SK-N-SH treated with all-trans-retinoic acid at 6 μM for 48 hours (cell line): ENCODE data around the gene C8B.

Experiments
- ARNTL ChIP-seq: fragments of 450-650 bp; formaldehyde crosslinking; IDR thresholded peaks from 2 replicates; pipeline ENCODE4 v1.5.0; 2020; ENCODE audit warnings: low read depth, mild to moderate bottlenecking, moderate library complexity, borderline replicate concordance
- CSDC2 ChIP-seq: fragments of 250-450 bp; sonication (Bioruptor Pico); IDR thresholded peaks from 2 replicates; pipeline ENCODE4 v1.5.0; 2020; ENCODE audit warnings: mild to moderate bottlenecking, moderate library complexity
- ESRRG ChIP-seq: fragments of 250-450 bp; sonication (Bioruptor Pico); IDR thresholded peaks from 2 replicates; pipeline ENCODE4 v1.6.1; 2021; ENCODE audit warnings: mild to moderate bottlenecking
- GLIS3 ChIP-seq: fragments of 250-450 bp; sonication (Bioruptor Pico); IDR thresholded peaks from 2 replicates; pipeline ENCODE4 v1.5.0; 2020; ENCODE audit warnings: mild to moderate bottlenecking, moderate library complexity
- OSR1 ChIP-seq: fragments of 250-450 bp; sonication (Bioruptor Pico); IDR thresholded peaks from 2 replicates; pipeline ENCODE4 v1.8.0; 2022; ENCODE audit warnings: moderate library complexity, mild to moderate bottlenecking, inconsistent platforms
- SNAI2 ChIP-seq: fragments of 250-450 bp; sonication (Bioruptor Pico); IDR thresholded peaks from 2 replicates; pipeline ENCODE4 v1.5.0; 2020; ENCODE audit warnings: mild to moderate bottlenecking, moderate library complexity
- ZNF70 ChIP-seq: fragments of 450-650 bp; formaldehyde crosslinking; IDR thresholded peaks from 2 replicates; pipeline ENCODE4 v1.5.0; 2020; ENCODE audit warnings: mild to moderate bottlenecking, moderate library complexity
- TF ChIP-seq, protein P1 (sequence below): fragments of 250-450 bp; sonication (Bioruptor Pico); IDR thresholded peaks from 2 replicates; pipeline ENCODE4 v1.5.1; 2021; ENCODE audit warnings: mild to moderate bottlenecking, moderate library complexity

DNA sequence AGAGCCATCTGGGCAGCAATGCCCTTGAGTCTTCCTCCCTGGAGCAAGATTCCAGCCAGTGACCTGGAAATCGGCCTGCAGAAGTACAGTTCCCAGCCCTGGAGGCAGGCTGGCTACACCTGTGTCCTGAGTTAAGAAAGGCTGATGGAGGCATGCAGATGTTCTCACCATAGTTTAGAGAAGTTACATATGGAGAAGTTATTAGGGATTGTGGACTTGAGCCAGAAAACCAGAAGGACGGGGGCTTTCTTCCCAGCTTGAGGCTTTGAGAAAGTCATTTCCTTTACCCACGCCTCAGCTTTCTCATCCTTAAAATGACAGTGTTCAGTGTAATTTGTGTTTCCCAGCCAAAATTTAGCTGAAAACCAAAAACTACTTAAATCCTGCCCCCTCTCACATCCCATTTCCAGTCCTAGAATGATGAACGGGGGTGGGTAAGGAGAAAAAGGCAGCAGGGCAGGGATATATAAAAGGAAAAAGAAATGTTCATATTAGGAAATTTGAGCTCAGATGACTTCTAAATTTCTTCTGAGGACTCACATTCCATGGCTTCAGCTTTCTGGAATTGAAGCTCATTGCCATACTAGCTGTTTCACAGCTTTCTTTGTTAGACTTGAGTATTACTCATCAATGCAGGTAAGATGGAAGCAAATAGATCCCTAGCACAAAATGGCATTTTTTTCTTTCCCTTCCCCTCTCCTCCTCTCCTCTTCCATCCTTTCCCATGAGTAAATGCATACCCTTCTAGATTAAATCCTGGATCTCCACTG, 14.4 kb upstream of the C8B start:
- TF ChIP-seq GLIS3 (CRISPR knock-in tag) = no peak
- TF ChIP-seq OSR1 (CRISPR knock-in tag) = no peak
- TF ChIP-seq, protein P1, sequence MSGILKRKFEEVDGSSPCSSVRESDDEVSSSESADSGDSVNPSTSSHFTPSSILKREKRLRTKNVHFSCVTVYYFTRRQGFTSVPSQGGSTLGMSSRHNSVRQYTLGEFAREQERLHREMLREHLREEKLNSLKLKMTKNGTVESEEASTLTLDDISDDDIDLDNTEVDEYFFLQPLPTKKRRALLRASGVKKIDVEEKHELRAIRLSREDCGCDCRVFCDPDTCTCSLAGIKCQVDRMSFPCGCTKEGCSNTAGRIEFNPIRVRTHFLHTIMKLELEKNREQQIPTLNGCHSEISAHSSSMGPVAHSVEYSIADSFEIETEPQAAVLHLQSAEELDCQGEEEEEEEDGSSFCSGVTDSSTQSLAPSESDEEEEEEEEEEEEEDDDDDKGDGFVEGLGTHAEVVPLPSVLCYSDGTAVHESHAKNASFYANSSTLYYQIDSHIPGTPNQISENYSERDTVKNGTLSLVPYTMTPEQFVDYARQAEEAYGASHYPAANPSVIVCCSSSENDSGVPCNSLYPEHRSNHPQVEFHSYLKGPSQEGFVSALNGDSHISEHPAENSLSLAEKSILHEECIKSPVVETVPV = no peak
- TF ChIP-seq ESRRG (CRISPR knock-in tag) = no peak
- TF ChIP-seq SNAI2 (CRISPR knock-in tag) = no peak
- TF ChIP-seq CSDC2 = no peak
- no peak for TF ChIP-seq ZNF70
- no peak for TF ChIP-seq ARNTL (CRISPR knock-in tag)
